ENCODE data around the gene SUGCT. TPM values are rescaled to one million over a fixed set of nuclear protein-coding genes. Genes with fewer than 3 reads are reported as not detected.
"Not testable (repeated sequence)": the region's sequence is repeated elsewhere in the genome, so short reads cannot be mapped to it uniquely, and the experiment has no call there.

Gene SUGCT
- total and polyA plus RNA-seq, 2 experiments from 2014 or later, result 21.4 to 57.8 TPM

DNA sequence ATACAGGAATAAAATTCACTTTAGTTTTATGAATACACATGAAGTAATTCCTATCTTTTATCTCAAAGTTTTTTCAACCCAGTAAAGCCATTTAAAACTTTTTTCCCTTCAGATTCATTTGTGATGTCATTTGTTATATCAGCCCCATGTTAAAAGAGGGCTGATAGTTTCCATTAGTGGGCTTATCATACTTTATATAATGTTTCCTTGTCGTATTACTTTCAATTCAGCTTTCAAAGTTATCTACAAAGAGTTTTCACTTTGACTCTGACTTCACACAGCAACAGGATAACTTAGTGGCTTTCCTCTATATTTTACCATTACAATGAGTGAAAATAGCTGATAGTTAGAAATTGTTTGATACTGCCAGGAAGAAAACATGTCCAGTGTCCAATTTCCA, 484.8 kb downstream of the SUGCT start:
- Histone ChIP-seq H3K4me1 (ENCODE audit: low read depth) (peaks cover 7% of the 10 kb centered on the region), H3K9me3 (ENCODE audit: low read depth) (no peaks in the 10 kb centered on the region), H3K27me3 (no peaks in the 10 kb centered on the region), H3K36me3 (no peaks in the 10 kb centered on the region), H3K4me3 (no peak overlapping the region), H3K27ac (no peak overlapping the region)
- TF ChIP-seq, protein P1, sequence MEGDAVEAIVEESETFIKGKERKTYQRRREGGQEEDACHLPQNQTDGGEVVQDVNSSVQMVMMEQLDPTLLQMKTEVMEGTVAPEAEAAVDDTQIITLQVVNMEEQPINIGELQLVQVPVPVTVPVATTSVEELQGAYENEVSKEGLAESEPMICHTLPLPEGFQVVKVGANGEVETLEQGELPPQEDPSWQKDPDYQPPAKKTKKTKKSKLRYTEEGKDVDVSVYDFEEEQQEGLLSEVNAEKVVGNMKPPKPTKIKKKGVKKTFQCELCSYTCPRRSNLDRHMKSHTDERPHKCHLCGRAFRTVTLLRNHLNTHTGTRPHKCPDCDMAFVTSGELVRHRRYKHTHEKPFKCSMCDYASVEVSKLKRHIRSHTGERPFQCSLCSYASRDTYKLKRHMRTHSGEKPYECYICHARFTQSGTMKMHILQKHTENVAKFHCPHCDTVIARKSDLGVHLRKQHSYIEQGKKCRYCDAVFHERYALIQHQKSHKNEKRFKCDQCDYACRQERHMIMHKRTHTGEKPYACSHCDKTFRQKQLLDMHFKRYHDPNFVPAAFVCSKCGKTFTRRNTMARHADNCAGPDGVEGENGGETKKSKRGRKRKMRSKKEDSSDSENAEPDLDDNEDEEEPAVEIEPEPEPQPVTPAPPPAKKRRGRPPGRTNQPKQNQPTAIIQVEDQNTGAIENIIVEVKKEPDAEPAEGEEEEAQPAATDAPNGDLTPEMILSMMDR (IDR thresholded peaks at IDR 0.05; ENCODE audit: low read depth, low read length), result no peak
- DNase-seq (ENCODE audit: low read depth in 1 of 2, low spot score in 1 of 2), result no peak

DNA sequence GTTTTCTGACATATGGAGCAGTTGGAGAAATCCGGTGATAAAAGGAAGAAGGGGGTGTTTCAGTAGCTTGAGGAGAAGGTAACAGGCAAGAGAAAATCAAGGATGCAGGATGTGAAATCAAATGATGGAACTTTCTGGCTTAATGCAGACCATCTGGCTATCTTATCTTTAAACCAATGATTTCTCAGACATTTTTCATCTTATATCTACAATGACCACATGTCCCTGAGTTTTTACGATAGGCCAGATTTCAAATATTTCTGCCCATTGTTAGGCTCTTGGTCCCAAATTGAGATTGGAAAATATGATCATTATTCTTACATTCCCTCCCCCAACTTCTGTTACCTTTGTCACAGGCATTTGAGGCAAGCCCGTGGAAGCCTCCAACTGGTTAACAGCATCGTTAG, 486.8 kb downstream of the SUGCT start:
- no peak for DNase-seq (ENCODE audit: low read depth in 1 of 2, low spot score in 1 of 2)
- H3K4me3 ChIP-seq, result no peak overlapping the region
- no peaks in the 10 kb centered on the region for H3K27me3 ChIP-seq
- H3K36me3 ChIP-seq, result no peaks in the 10 kb centered on the region
- H3K27ac ChIP-seq, result peak overlapping the region; percentile 15
- peaks cover 7% of the 10 kb centered on the region for H3K4me1 ChIP-seq (ENCODE audit: low read depth)
- H3K9me3 ChIP-seq (ENCODE audit: low read depth), result no peaks in the 10 kb centered on the region
- TF ChIP-seq, protein P1 (IDR thresholded peaks at IDR 0.05; ENCODE audit: low read depth, low read length), result no peak

DNA sequence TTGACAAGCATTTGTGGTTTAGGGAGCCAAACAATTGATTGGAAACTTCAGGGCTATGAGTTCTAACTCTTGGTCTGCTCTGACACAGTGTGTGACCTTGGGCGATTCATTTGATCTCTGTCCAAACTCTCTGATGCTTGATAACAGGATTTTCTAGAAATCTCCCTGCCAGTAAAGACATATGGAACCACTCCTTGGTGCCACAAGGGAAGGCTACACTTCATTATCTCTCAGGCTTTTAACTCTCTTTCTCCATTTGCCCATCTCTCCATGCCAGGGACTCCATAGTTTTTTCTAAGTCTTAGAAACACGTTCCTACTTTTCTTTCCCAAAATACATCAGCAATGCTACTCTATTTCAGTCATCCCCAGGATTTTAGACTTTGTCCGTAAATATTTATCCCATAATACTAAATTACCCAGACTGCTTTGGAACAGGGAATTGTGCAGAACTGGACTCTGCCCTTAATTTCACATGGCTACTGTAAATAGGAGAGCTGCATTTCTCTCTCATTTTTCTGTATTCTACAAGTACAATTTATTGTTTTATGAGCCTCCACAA, 488.2 kb downstream of the SUGCT start:
- Histone ChIP-seq H3K9me3 (ENCODE audit: low read depth) (no peaks in the 10 kb centered on the region), H3K36me3 (no peaks in the 10 kb centered on the region), H3K4me1 (ENCODE audit: low read depth) (peaks cover 7% of the 10 kb centered on the region), H3K27me3 (no peaks in the 10 kb centered on the region), H3K4me3 (no peak overlapping the region), H3K27ac (no peak overlapping the region)
- TF ChIP-seq, protein P1 (IDR thresholded peaks at IDR 0.05; ENCODE audit: low read depth, low read length), result no peak
- DNase-seq (ENCODE audit: low read depth in 1 of 2, low spot score in 1 of 2), result no peak

DNA sequence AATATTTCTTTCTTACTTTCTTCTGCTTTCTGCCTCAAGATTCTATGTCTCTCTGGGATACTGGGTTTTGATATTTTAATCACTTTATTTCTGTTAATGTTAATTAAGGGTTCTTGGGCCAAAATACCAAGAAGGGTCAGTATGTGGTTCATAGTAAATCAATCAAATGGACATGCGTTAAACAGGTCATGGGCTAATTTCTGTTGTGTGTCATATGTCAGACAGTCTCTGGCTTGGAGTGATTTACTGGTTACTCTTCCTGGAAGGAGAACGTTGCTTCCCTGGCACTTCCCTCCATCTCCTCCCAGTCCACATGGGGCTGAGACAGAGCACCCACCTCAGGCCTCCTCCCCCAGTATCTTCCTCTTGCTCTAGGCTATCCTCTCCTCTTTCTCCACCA, 489.1 kb downstream of the SUGCT start:
- H3K27me3 ChIP-seq, result no peaks in the 10 kb centered on the region
- no peak overlapping the region for H3K27ac ChIP-seq
- DNase-seq (ENCODE audit: low read depth in 1 of 2, low spot score in 1 of 2), result no peak
- no peaks in the 10 kb centered on the region for H3K36me3 ChIP-seq
- H3K4me1 ChIP-seq (ENCODE audit: low read depth), result peaks cover 7% of the 10 kb centered on the region
- TF ChIP-seq, protein P1 (IDR thresholded peaks at IDR 0.05; ENCODE audit: low read depth, low read length), result no peak
- H3K9me3 ChIP-seq (ENCODE audit: low read depth), result no peaks in the 10 kb centered on the region
- H3K4me3 ChIP-seq, result no peak overlapping the region

DNA sequence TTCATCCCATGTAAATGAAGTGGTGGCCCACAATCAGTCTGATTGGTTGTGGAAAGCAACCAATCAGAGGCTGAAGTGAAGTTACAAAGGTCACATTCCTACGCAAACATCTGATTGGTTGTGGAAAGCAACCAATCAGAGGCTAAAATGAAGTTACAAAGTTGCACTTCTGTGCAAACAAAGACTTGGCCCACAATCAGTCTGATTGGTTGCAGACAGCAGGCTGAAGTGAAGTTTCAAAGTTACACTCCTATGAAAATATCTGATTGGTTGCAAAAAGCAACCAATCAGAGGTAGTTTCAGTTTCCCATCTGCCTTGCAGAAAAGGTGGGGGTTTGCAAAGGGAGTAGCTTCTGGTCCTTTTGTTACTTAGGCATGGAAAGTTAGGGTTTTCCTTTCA, 492.6 kb downstream of the SUGCT start:
- not testable (repeated sequence) for H3K9me3 ChIP-seq (ENCODE audit: low read depth); H3K27me3 ChIP-seq; DNase-seq (ENCODE audit: low read depth in 1 of 2, low spot score in 1 of 2); H3K27ac ChIP-seq; H3K4me3 ChIP-seq; H3K36me3 ChIP-seq; H3K4me1 ChIP-seq (ENCODE audit: low read depth)

DNA sequence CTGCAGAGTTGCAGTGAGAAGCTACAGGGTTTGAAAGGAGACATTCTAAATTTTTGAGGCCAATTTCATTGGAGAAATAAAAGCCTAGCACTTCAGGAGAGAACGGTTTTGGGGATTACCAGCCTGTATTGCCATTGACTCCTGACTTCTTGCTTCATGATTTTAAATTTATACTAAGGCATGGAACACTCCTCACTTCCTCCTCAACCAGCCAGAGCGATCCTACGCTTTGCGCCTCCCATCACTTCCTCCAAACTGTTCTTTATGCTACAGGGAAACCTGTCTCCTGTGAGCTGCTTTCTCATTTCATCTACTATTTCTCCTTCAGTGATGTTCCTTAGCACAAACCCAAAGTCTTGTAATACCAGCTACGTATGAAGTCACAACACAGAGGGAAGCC, 495.1 kb downstream of the SUGCT start:
- Histone ChIP-seq H3K27ac (no peak overlapping the region), H3K4me1 (ENCODE audit: low read depth) (peaks cover 3% of the 10 kb centered on the region), H3K36me3 (no peaks in the 10 kb centered on the region), H3K4me3 (no peak overlapping the region), H3K27me3 (no peaks in the 10 kb centered on the region), H3K9me3 (ENCODE audit: low read depth) (no peaks in the 10 kb centered on the region)
- no peak for DNase-seq (ENCODE audit: low read depth in 1 of 2, low spot score in 1 of 2)
- TF ChIP-seq, protein P1 (IDR thresholded peaks at IDR 0.05; ENCODE audit: low read depth, low read length), result no peak

Data from cardiac muscle cell (in vitro differentiated cells and primary cell).